Parietal lobe (tissue), 2 donors: Measurements from ENCODE around the gene MEI1. TPM values are rescaled to one million over a fixed set of nuclear protein-coding genes. Genes with fewer than 3 reads are reported as not detected.

ENCODE experiments used
- small RNA-seq: library from RNA; depleted of rRNA; stranded (forward); fragments of <200 nt; gene quantifications from one replicate; pipeline ENCODE3, GENCODE V24; 2014; ENCODE audit warnings: low replicate concordance
- total RNA-seq: library from RNA; depleted of rRNA; stranded (reverse); fragments of >200 nt; gene quantifications from one replicate; pipeline ENCODE4 v1.2.3, GENCODE V29; 2014

The MEI1 gene, protein sequence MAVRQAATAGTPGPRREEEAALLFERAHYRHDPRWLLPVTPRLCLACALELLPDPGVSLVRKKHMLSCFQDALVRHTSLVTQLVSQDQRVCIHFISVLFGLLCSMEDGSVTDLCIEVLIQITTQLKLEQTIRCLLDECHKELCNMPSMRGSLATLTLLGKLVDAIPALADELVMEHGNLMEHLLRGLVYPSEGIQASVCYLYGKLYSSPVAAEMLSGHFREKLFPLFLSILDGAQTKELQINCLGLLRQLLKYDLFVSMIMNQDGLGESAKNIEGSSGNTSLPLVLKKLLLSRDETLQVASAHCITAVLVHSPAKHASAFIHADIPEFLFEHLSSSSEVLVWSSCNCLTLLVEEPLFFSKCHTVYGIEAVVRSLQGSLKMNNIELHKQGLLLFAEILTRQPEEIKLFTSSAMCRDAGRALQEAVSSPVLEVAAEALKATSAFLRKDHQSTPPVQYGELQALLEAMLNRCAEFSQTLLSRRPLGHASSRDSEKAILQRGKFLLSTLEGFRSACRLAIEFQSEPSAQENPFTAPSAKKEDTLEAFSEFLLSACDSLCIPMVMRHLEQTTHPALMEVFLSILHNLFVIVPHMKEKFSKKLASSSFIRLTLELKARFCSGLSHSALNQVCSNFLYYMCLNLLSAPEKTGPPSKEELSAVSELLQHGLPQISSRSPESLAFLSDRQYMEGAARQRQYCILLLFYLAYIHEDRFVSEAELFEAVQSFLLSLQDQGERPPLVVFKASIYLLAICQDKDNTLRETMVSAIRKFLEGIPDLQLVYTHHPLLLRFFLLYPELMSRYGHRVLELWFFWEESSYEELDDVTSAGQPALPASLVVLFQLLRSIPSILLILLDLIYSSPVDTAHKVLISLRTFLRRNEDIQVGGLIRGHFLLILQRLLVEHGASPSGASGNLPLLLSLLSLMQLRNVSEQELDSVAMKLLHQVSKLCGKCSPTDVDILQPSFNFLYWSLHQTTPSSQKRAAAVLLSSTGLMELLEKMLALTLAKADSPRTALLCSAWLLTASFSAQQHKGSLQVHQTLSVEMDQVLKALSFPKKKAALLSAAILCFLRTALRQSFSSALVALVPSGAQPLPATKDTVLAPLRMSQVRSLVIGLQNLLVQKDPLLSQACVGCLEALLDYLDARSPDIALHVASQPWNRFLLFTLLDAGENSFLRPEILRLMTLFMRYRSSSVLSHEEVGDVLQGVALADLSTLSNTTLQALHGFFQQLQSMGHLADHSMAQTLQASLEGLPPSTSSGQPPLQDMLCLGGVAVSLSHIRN
- not detected for total RNA-seq

GRCh38 chr22:41699264-41700107 is at the start of gene MEI1:
Gene MEI1, plus strand, starts transcription at chr22:41699503. Its CDS starts 36 bp downstream, at chr22:41699539.

GRCh38 chr22:41688365-41689211 is 10.7 kb upstream of the MEI1 start, which contains the start of gene SNU13:
Gene SNU13, minus strand, starts transcription at chr22:41688867. Its CDS starts 71 bp downstream, at chr22:41688796.

DNA sequence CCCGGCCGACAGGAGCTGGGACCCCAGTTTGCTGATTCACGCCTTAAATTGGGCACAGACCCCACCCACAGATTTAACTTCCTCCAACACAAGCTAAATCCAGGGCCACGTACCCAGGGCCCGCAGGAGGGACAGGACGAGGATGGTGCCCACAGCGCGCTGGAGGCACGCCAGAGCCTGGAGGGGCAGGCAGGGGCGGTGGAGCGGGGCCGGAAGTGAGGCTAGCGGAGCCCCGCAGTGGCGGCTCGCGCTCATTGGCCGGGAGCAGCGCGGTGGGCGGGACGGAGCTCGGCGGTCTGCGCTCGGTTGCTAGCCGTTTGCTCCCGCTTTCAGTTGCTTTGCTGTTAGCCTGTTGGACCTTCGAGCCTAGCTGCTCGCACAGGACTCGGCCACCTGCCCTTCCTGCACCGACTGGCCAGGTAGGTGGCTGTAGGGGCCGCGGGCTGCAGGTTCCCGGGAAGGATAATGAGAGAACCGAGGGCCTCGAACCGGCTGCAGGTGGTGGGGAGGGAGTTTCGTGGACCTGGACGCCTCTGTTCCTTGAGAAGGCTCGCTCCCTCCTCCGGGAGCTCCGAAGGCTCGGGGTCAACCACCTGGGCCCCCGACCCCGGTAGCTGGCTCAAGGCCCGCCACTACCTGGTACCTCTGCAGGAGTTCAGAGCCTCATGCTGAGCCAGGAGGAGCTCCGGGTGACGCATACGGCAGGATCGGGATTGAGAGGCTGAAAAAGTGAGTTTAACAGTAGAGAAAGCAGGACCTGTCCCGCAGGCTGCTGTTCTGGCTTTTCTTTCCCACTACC is 101.2 kb downstream of the MEI1 start, which contains the start of gene CCDC134:
TSS of gene CCDC134 (plus strand) at position 332 of the 799 bp plus-strand sequence. CDS start 8,212 bp downstream, outside the sequence.

DNA sequence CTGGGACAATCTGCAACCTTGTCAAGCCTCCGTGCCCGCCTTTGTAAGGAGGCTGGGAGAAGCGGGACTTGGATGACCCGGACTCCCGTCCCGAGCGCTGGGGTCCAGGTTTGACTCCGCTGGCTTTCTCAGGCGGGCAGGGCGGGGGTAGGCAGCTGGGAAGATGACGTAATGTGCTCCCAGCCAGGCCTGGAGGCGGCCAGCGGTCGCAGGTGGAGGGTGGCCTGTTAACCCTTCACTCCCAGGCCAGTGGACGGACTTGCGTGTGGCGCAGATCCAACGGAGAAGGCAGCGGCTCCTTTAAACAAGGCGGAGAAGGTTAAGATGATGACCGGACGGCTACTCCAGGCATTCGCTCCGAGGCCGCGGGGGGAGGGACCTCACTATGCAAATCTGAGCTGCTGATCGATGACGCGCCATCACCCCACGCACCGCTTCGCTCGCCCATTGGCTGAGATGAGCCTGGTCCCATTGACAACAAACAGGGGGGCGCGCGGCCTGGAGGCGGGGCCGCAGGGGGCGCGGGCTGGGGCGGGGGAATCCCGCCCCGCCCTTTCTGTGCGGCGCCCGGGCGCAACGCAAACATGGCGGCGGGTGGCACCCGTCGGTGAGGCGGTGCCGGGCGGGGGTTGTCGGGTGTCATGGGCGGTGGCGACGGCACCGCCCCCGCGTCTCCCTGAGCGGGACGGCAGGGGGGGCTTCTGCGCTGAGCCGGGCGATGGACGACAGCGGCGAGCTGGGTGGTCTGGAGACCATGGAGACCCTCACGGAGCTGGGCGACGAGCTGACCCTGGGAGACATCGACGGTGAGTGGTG is 133.5 kb downstream of the MEI1 start, which contains the start of gene SREBF2:
TSS of gene SREBF2 (plus strand) at position 553 of the 816 bp plus-strand sequence. CDS start at position 719, 166 bp downstream.

Small RNA genes lying within 50 kb of the gene (small RNA-seq; reads per million reads assigned to genes)
- gene HMGN2P10, result not detected
- gene RF00019, result not detected
- gene RNU6-476P, result not detected
- gene RNU6ATAC22P, result not detected

Other genes with a start within 250 kb of the MEI1 start
- gene PHF5A, start 230.8 kb upstream of the MEI1 start, total RNA-seq, result 34.4 TPM
- 78.6 TPM for gene ACO2, start 230.4 kb upstream of the MEI1 start, total RNA-seq
- gene POLR3H, start 155.0 kb upstream of the MEI1 start, total RNA-seq, result 35.4 TPM
- 17.8 TPM for gene CSDC2, start 138.5 kb upstream of the MEI1 start, total RNA-seq
- gene PMM1, start 109.7 kb upstream of the MEI1 start, total RNA-seq, result 16.0 TPM
- gene DESI1, start 78.5 kb upstream of the MEI1 start, total RNA-seq, result 19.7 TPM
- gene XRCC6, start 78.2 kb upstream of the MEI1 start, total RNA-seq, result 192 TPM
- 68.9 TPM for gene SNU13, start 10.6 kb upstream of the MEI1 start, total RNA-seq
- 11.0 TPM for gene CCDC134, start 101.2 kb downstream of the MEI1 start, total RNA-seq
- 132 TPM for gene SREBF2, start 133.6 kb downstream of the MEI1 start, total RNA-seq
- not detected for gene SHISA8, start 215.6 kb downstream of the MEI1 start, total RNA-seq
- gene TNFRSF13C, start 227.3 kb downstream of the MEI1 start, total RNA-seq, result under 0.01 TPM
- gene CENPM, start 247.6 kb downstream of the MEI1 start, total RNA-seq, result 8.5 TPM